H1 (cell line): Measurements from ENCODE around the gene LTBP3. TPM values are rescaled to one million over a fixed set of nuclear protein-coding genes. Genes with fewer than 3 reads are reported as not detected.

Source experiments
- ASH2L ChIP-seq: fragments of 200-600, 300-600 bp; sonication (generic); IDR thresholded peaks from one replicate; pipeline ENCODE4 v1.7.1; 2017; ENCODE audit warnings: low read length
- BACH1 ChIP-seq: IDR thresholded peaks from 2 replicates; pipeline ENCODE4 v1.6.1; 2012; ENCODE audit warnings: low read length, improper control_type of control experiment
- BCL11A ChIP-seq, 2 experiments: IDR thresholded peaks; one replicate each; pipeline ENCODE4 v1.6.1; 2011; ENCODE audit warnings: low read depth in 2 of 2, low read length in 2 of 2, mild to moderate bottlenecking in 2 of 2
- CBX8 ChIP-seq: fragments of 300-800, 300-1000 bp; sonication (generic); IDR thresholded peaks from 2 replicates; pipeline ENCODE4 v1.7.1; 2016; ENCODE audit warnings: low read depth, low read length, borderline replicate concordance
- CEBPB ChIP-seq: IDR thresholded peaks from 2 replicates; pipeline ENCODE4 v1.6.1; 2012; ENCODE audit warnings: low read depth, low read length
- CREB1 ChIP-seq: IDR thresholded peaks from 2 replicates; pipeline ENCODE4 v1.6.1; 2012; ENCODE audit warnings: inconsistent platforms
- CTBP2 ChIP-seq: IDR thresholded peaks from 2 replicates; pipeline ENCODE4 v1.7.0; 2011; ENCODE audit warnings: borderline replicate concordance, mild to moderate bottlenecking, moderate library complexity, mixed read lengths, low read length; ENCODE audit not compliant: insufficient read depth, insufficient read length
- CTCF ChIP-seq, 3 experiments: IDR thresholded peaks; 1 replicate in 2 of 3; 2 replicates in 1 of 3; pipeline versions ENCODE4 v1.5.1 to v1.6.1; 2011; ENCODE audit warnings: low read length in 3 of 3, mild to moderate bottlenecking in 3 of 3, inconsistent platforms in 2 of 3, low read depth in 1 of 3, moderate library complexity in 1 of 3; ENCODE audit not compliant: insufficient read depth in 1 of 3; ENCODE audit errors: control extremely low read depth in 1 of 3
- EP300 ChIP-seq, 2 experiments: IDR thresholded peaks; 1 replicate in 1 of 2; 2 replicates in 1 of 2; pipeline ENCODE4 v1.6.1; 2011 to 2012; ENCODE audit warnings: low read depth in 2 of 2, low read length in 2 of 2, mild to moderate bottlenecking in 2 of 2, borderline replicate concordance in 1 of 2, inconsistent platforms in 1 of 2, moderate library complexity in 1 of 2
- GTF2F1 ChIP-seq: IDR thresholded peaks from 2 replicates; pipeline ENCODE4 v1.6.1; 2012; ENCODE audit warnings: low read depth, low read length, improper control_type of control experiment, borderline replicate concordance
- HDAC6 ChIP-seq: IDR thresholded peaks from one replicate; pipeline ENCODE4 v1.7.1; 2012; ENCODE audit warnings: low read depth, mild to moderate bottlenecking, inconsistent platforms, low read length, moderate library complexity
- MAFK ChIP-seq: IDR thresholded peaks from 2 replicates; pipeline ENCODE4 v1.6.1; 2012; ENCODE audit warnings: low read depth, mild to moderate bottlenecking, improper control_type of control experiment, low read length
- POU5F1 ChIP-seq: IDR thresholded peaks from 2 replicates; pipeline ENCODE4 v1.6.1; 2011; ENCODE audit warnings: low read depth, mild to moderate bottlenecking, low read length, moderate library complexity
- SAP30 ChIP-seq: fragments of 300-600 bp; sonication (generic); IDR thresholded peaks from 2 replicates; pipeline ENCODE4 v1.7.1; 2012; ENCODE audit warnings: low read length, moderate library complexity, mild to moderate bottlenecking, inconsistent platforms; ENCODE audit not compliant: insufficient read depth, insufficient replicate concordance
- SIRT6 ChIP-seq: IDR thresholded peaks from one replicate; pipeline ENCODE4 v1.7.1; 2012; ENCODE audit warnings: low read length, inconsistent platforms
- SUZ12 ChIP-seq: fragments of 200-600 bp; sonication (generic); IDR thresholded peaks from 2 replicates; pipeline ENCODE4 v1.6.1; 2012; ENCODE audit warnings: mild to moderate bottlenecking, inconsistent platforms, low read length, moderate library complexity, mixed read lengths
- TAF1 ChIP-seq: IDR thresholded peaks from 2 replicates; pipeline ENCODE4 v1.6.1; 2011; ENCODE audit warnings: mild to moderate bottlenecking, low read depth, low read length
- TCF12 ChIP-seq: IDR thresholded peaks from 2 replicates; pipeline ENCODE4 v1.6.1; 2011; ENCODE audit warnings: low read depth, mild to moderate bottlenecking, low read length
- USF2 ChIP-seq: IDR thresholded peaks from 2 replicates; pipeline ENCODE4 v1.6.1; 2011; ENCODE audit warnings: low read length, improper control_type of control experiment
- ZNF274 ChIP-seq: IDR thresholded peaks from 2 replicates; pipeline ENCODE4 v1.7.0; 2012; ENCODE audit warnings: low read length, borderline replicate concordance; ENCODE audit errors: extremely low read depth
- polyA plus RNA-seq, 7 experiments: library from polyadenylated mRNA; depleted of rRNA in 3 of 7; stranded (reverse) in 5 of 7; unstranded in 2 of 7; fragments of >200 nt in 5 of 7; fragments of 200-250 nt in 2 of 7; gene quantifications; 1 replicate in 5 of 7; 2 replicates in 1 of 7; 4 replicates in 1 of 7; pipeline versions ENCODE4 v1.2.1 to v1.2.3, GENCODE V29; 2011 to 2013; ENCODE audit warnings: missing spikeins in 2 of 7, mixed read lengths in 2 of 7
- total RNA-seq: library from RNA; stranded (reverse); fragmentation: NEBNext Ultra II Directional; extraction: Animal tissue kit (Norgen Biotek cat#: 25700); gene quantifications from 2 replicates; pipeline ENCODE4 v1.2.1, GENCODE V29; 2021

The LTBP3 gene
- total and polyA plus RNA-seq, 2 of the 8 experiments (the other 6 are each of a cell fraction or from before 2014, with no cell fraction given) = 12.8 to 17.8 TPM

- peak in 2 of 3 experiments; percentile 75 to 88; a peak in 3 of 4 replicates for TF ChIP-seq CTCF (IDR thresholded peaks at IDR 0.05; ENCODE audit: control extremely low read depth in 1 of 3, insufficient read depth in 1 of 3, low read depth in 1 of 3, low read length in 3 of 3)
- TF ChIP-seq GTF2F1 = peak; percentile 71; the same call in 1 of the 2 replicates
- TF ChIP-seq SUZ12 = no peak; the same call in 1 of the 2 replicates
- no peak for TF ChIP-seq TCF12
- peak; percentile 46; the same call in 1 of the 2 replicates for TF ChIP-seq USF2
- no peak for TF ChIP-seq POU5F1
- no peak for TF ChIP-seq EP300 (IDR thresholded peaks at IDR 0.05; ENCODE audit: borderline replicate concordance in 1 of 2, low read depth in 2 of 2, low read length in 2 of 2)
- TF ChIP-seq CTBP2 = no peak
- no peak for TF ChIP-seq MAFK
- no peak for TF ChIP-seq SAP30
- TF ChIP-seq BCL11A (IDR thresholded peaks at IDR 0.05; ENCODE audit: low read depth in 2 of 2, low read length in 2 of 2) = no peak
- no peak for TF ChIP-seq ZNF274
- no peak for TF ChIP-seq HDAC6
- no peak for TF ChIP-seq CBX8
- peak; percentile 68 for TF ChIP-seq CEBPB
- TF ChIP-seq TAF1 = no peak
- TF ChIP-seq ASH2L = peak; percentile 14
- no peak; the same call in 1 of the 2 replicates for TF ChIP-seq CREB1
- peak; percentile 89 for TF ChIP-seq BACH1
- no peak for TF ChIP-seq SIRT6
Measured at GRCh38 chr11:65540290-65541092, 17.7 kb downstream of the LTBP3 start (continued).
